IPS-15b (cell line): ENCODE results near the gene GJC2.

Experiments used
- H3K27me3 ChIP-seq: one replicate; pipeline ENCODE4 v1.6.1; 2013; ENCODE audit warnings: low read length; ENCODE audit not compliant: control insufficient read depth, insufficient read depth
- H3K36me3 ChIP-seq: one replicate; pipeline ENCODE4 v1.6.1; 2013; ENCODE audit warnings: low read length; ENCODE audit not compliant: control insufficient read depth, insufficient read depth
- H3K4me1 ChIP-seq: one replicate; pipeline ENCODE4 v1.6.1; 2013; ENCODE audit warnings: mild to moderate bottlenecking, low read length; ENCODE audit not compliant: control insufficient read depth, insufficient read depth
- H3K4me3 ChIP-seq: one replicate; pipeline ENCODE4 v1.5.1; 2013; ENCODE audit warnings: low read depth, low read length
- H3K9ac ChIP-seq: one replicate; pipeline ENCODE4 v1.6.1; 2013; ENCODE audit warnings: low read depth, mild to moderate bottlenecking, low read length
- H3K9me3 ChIP-seq: one replicate; pipeline ENCODE4 v1.6.1; 2013; ENCODE audit warnings: mild to moderate bottlenecking, low read length; ENCODE audit not compliant: control insufficient read depth, insufficient read depth

The GJC2 gene

DNA sequence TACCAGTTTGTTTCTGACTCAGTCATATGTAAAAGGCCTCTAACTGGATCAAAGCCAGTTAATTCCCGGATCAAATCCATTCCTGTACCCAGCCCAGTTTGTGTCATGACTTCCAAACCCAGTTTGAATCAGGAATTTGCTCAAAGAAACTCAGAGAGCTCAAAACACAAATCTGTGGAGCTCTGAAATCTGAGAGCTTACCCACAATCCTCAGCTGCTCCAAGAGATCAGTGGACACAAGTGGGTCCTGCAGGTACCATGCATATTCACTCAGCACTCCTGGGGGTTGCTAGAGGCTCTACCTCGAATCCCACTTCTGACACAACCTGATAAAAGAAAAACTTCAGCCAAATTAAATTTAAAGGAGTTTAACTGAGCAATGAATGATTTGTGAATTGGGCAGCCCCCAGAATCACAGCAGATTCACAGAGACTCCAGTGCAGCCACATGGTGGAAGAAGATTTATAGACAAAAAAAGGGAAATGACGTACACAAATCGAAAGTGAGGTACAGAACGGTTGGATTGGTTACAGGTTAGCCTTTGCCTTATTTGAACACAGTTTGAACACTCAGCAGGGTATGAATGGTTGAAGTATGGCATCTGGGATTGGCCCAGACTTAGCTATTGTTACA lies 28.8 kb upstream of the GJC2 start:
- Histone ChIP-seq H3K9me3 (no peaks in the 10 kb centered on the region), H3K4me3 (no peak overlapping the region), H3K36me3 (no peaks in the 10 kb centered on the region), H3K4me1 (no peaks in the 10 kb centered on the region), H3K9ac (no peak overlapping the region), H3K27me3 (peaks cover 2% of the 10 kb centered on the region)

DNA sequence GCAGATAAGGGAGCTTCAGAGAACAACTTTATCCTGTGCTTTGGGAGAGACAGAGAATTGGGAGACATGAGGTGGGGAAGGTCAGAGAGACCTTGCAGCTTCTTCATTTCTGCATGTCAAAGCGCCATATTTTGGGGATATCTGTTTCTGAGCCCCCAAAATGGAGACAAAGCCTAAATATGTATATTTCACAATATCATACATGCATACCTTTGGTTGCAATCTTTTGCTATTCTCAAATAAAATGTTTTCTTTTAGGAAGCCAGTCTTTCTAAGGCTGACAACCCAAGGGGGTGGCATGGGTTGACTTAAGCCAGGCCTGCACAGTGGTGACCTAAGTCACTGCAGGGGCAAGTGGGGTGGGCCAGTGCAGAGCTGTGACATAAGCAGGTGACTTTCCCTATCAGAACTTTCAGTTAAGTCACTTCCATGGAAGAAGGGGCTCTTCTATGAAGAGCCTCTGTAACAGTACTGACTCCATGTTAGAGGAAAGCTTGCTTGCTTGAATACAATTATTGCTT lies 26.7 kb upstream of the GJC2 start:
- H3K9me3 ChIP-seq = no peaks in the 10 kb centered on the region
- H3K36me3 ChIP-seq = no peaks in the 10 kb centered on the region
- H3K4me3 ChIP-seq = no peak overlapping the region
- H3K27me3 ChIP-seq = peaks cover 2% of the 10 kb centered on the region
- H3K9ac ChIP-seq = no peak overlapping the region
- no peaks in the 10 kb centered on the region for H3K4me1 ChIP-seq

DNA sequence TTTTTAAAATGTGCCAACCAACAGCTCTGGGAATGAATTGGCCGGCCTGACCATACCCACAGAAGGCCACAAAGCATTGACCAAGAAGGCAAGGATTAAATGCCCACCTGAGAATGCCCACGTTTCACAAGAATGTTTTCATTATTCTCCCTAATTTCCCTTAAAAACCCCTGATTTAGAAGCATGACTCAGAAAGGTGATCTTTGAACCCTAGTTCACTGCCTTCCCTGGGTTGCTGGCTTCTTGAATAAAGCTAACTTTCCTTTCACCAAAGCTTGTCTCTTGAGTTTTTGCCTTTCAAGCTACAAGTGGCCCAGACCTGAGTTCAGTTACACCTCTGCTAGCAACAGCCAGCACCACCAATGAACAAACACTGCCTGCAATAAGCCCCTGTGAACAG lies 26.2 kb upstream of the GJC2 start:
- Histone ChIP-seq H3K27me3 (peaks cover 2% of the 10 kb centered on the region), H3K9me3 (no peaks in the 10 kb centered on the region), H3K36me3 (no peaks in the 10 kb centered on the region), H3K4me1 (no peaks in the 10 kb centered on the region), H3K4me3 (no peak overlapping the region), H3K9ac (no peak overlapping the region)

DNA sequence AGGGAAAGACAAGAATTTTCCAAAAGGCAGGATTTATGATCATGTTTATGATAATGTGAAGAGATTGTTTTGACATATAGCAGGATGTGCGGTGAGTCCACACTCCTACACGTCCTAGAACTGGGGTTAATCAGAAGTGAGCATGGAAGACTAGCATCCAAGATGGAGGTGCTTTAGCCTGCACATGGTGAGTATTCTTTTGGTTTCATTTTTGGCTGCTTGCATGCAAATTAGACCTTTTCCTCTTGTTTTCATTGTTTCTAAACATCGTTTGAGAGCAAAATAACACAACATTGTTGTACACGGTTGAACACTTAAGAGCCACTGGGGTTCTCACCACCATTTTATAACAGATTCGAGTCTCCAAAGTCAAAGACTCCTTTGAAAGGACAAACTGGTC lies 24.5 kb upstream of the GJC2 start:
- Histone ChIP-seq H3K27me3 (peaks cover 5% of the 10 kb centered on the region), H3K4me3 (no peak overlapping the region), H3K9ac (no peak overlapping the region), H3K9me3 (no peaks in the 10 kb centered on the region), H3K36me3 (no peaks in the 10 kb centered on the region), H3K4me1 (no peaks in the 10 kb centered on the region)

DNA sequence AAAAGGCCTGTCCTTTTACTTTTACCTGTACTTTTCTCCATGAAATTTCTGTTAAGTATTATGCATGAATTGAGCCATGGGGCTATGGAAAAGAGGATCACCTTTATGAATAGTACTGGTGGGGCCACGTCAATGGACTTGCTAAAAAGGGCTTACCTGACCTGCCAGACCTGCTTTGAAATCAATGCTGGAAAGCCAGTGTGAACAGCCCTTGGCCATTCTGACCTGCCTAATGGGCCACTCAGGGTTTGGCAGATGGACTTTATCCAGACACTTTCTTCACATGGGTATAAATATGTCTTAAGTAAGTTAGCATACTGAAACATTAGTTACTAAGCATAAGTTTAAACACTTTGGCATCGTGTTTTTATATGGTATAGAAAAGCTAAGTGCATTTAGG lies 18.0 kb upstream of the GJC2 start:
- Histone ChIP-seq H3K9ac (no peak overlapping the region), H3K9me3 (no peaks in the 10 kb centered on the region), H3K4me3 (no peak overlapping the region), H3K36me3 (no peaks in the 10 kb centered on the region), H3K4me1 (no peaks in the 10 kb centered on the region), H3K27me3 (peaks cover 18% of the 10 kb centered on the region)

DNA sequence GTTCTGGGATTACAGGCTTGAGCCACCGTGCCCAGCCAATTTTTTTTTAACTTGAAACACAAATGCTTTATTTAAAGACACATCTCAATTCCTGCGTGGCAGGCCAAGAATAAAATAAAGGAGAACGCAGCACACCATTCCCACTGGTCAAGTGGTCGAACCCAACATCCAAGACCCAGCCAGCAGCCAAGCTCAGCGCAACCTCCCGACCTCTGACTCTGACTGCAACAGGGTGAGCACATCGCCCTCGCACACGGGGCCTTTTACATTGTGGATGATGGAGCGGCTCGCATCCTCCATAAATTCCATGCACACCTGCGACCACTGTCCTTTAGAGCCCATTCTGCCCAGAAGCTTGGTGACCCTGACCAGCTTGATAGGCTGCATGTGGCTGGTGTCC lies 15.1 kb upstream of the GJC2 start:
- no peaks in the 10 kb centered on the region for H3K9me3 ChIP-seq
- no peak overlapping the region for H3K4me3 ChIP-seq
- H3K36me3 ChIP-seq = no peaks in the 10 kb centered on the region
- peaks cover 21% of the 10 kb centered on the region for H3K27me3 ChIP-seq
- H3K4me1 ChIP-seq = no peaks in the 10 kb centered on the region
- H3K9ac ChIP-seq = no peak overlapping the region

DNA sequence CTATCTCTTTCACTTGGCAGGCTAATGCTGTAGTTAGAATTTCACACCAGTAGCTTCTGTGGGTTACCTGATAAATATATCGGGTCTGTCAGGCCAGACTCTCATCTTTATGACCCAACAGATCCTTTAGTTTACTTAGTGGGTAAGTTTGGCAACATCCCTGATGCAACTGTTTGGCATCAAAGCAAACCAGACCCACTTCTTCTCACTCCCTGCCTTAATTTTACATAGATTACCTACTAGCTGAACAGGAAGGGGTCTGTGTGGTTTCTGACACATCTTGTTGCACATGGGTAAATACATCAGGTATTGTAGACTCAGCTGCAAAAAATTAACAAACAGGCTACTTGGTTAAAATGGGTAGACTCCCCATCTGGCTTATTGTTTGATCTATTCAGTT lies 12.8 kb upstream of the GJC2 start:
- Histone ChIP-seq H3K4me1 (no peaks in the 10 kb centered on the region), H3K36me3 (no peaks in the 10 kb centered on the region), H3K9ac (no peak overlapping the region), H3K9me3 (no peaks in the 10 kb centered on the region), H3K4me3 (no peak overlapping the region), H3K27me3 (peaks cover 18% of the 10 kb centered on the region)

DNA sequence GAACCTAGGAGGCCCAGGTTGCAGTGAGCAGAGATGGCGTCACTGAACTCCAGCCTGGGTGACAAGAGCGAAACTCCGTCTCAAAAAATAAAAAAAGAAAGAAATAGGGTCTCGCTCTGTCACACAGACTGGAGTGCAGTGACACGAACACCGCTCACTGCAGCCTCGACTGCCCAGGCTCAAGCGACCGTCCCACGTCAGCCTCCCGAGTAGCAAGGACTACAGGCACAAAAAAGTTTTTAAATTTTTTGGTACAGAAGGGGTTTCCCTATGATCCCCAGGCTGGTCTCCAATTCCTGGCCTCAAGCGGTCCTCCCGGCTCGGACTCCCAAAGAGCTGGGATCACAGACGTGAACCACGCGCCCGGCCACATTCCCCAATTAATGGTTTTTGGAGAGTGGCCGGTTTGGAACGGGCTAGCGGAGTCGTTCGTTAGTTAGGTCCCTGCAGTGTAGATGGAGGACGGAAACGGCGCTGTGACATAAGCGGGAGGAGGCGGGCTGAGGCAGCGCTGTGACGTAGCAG lies 10.3 kb upstream of the GJC2 start:
- Histone ChIP-seq H3K9ac (no peak overlapping the region), H3K9me3 (no peaks in the 10 kb centered on the region), H3K4me1 (no peaks in the 10 kb centered on the region), H3K27me3 (peaks cover 18% of the 10 kb centered on the region), H3K36me3 (no peaks in the 10 kb centered on the region), H3K4me3 (peak overlapping the region; percentile 52)

DNA sequence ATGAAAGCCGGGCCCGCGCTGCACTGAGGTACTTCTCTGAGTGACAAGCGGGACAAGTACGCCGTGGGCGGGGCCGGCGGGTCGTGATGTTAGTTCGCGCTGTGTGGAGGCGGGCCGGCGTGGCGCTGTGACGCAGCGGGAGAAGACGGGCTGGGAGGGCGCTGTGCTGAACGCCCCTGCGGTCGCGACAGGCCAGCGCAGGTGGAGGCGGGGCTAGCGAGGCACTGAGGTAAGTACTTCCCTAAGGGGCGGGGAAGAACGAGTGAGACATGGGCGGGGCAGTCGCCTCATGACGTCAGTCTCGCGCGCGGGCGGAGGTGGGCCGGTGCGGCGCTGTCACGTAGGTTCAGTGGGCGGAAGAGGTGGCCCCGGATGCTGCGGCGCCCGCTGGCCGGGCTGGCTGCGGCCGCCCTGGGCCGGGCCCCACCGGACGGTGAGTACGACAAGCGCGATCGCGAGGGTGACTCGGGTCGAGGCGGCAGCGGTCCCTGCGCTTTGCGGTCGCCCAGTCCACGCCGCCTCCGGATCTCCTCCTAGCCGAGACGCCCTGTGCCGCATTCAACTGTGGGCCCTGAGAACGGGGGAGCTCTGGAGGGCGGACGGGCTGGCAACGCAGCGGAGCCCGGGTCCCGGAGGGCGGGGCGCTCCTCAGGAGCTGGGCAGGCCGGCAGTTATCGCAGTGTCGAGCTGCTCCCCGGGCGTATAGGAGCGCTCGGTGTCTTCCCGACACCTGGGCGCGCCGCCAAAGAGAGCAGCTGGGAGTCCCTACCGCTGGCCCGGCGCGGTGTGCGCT lies 9.6 kb upstream of the GJC2 start, which contains the start of gene GUK1:
Gene GUK1, plus strand, starts transcription at position 349 of the 793 bp plus-strand sequence. Its CDS starts 24 bp downstream, at position 373.
- H3K36me3 ChIP-seq = no peaks in the 10 kb centered on the region
- H3K9ac ChIP-seq = peak within 1 kb of the TSS; percentile 12
- no peaks in the 10 kb centered on the region for H3K9me3 ChIP-seq
- H3K4me1 ChIP-seq = no peaks in the 10 kb centered on the region
- H3K4me3 ChIP-seq = peak within 1 kb of the TSS; percentile 75
- H3K27me3 ChIP-seq = peaks cover 13% of the 10 kb centered on the region

DNA sequence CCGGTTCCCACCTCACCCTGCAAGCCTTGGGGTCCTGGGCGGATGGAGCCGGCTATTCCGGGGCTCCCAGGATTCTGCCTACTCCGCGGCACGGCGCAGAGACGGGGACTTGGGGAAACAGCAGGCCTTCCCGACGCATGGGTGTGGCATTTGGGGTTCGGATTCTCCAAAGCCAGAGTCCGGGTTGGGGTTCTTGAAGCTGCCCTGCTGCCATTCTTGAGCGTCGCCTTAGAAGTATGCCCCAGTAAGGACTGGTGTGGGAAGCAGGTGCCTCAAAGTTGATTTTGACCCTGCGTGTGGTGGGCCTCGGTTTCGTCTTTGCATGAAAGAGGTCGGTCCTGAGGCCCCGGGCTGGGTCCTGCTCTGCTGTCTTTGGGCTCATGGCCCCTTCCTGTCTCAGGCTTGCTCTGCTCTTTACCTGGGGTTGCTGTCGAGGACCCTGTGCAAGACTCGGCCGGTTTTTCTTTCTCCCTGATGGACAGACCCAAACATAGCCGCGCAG lies 9.0 kb upstream of the GJC2 start:
- H3K27me3 ChIP-seq = peaks cover 8% of the 10 kb centered on the region

DNA sequence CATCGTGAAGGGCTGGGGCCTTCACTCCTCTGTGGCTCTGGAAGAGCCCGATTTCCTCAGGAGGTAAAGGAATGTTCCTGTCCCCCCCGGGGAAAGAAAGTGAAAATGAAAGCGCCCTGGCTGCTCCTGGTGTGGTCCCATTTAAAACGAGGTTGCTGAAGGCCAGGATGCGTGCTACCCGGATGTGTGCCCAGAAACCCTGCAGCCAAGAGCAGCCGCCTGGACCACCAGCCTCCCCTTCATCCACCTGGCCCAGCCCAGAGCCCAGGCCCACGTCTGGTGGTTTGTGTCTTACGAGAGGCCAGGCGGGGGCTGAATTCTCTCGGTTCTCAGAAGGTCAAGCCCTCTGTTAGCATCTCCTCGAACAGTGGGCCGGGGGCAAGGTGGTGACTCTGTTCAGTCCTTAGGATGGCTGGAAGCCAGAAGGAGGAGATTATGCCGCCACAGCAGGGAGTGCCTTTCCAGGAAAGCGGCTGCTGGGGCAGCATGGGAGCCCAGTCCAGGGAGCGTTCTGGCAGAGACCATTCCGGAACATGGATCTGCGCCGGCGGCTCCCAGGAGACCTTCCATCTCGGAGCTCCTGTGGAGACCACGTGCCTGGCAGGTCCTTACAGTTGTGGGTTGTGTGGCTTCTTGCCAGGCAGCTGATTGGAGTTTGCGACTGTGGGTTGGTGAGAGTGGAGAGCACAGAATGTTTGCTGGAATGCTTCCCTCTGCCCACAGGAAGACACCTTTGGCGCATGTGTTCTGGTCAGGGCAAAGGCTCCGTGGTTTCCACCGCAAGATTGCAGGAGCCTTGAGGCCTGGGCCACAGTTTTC lies 8.3 kb upstream of the GJC2 start:
- Histone ChIP-seq H3K4me1 (no peaks in the 10 kb centered on the region), H3K27me3 (peaks cover 7% of the 10 kb centered on the region), H3K9ac (no peak overlapping the region), H3K9me3 (no peaks in the 10 kb centered on the region), H3K36me3 (no peaks in the 10 kb centered on the region), H3K4me3 (peak overlapping the region; percentile 75)

More for the DNA sequence above, 9.0 kb upstream of the GJC2 start:
- Histone ChIP-seq H3K4me3 (peak overlapping the region; percentile 75), H3K36me3 (no peaks in the 10 kb centered on the region), H3K9ac (peak overlapping the region; percentile 12), H3K9me3 (no peaks in the 10 kb centered on the region), H3K4me1 (no peaks in the 10 kb centered on the region)
